SKM-1 (cell line): ENCODE results near the gene ATP8B2.
"Not testable (repeated sequence)": the region's sequence is repeated elsewhere in the genome, so short reads cannot be mapped to it uniquely, and the experiment has no call there.

Experiments
- DNase-seq: peaks from one replicate; lab custom pipeline; 2025; ENCODE audit not compliant: unreplicated experiment; lab: John Stamatoyannopoulos, UW

The ATP8B2 gene

DNA sequence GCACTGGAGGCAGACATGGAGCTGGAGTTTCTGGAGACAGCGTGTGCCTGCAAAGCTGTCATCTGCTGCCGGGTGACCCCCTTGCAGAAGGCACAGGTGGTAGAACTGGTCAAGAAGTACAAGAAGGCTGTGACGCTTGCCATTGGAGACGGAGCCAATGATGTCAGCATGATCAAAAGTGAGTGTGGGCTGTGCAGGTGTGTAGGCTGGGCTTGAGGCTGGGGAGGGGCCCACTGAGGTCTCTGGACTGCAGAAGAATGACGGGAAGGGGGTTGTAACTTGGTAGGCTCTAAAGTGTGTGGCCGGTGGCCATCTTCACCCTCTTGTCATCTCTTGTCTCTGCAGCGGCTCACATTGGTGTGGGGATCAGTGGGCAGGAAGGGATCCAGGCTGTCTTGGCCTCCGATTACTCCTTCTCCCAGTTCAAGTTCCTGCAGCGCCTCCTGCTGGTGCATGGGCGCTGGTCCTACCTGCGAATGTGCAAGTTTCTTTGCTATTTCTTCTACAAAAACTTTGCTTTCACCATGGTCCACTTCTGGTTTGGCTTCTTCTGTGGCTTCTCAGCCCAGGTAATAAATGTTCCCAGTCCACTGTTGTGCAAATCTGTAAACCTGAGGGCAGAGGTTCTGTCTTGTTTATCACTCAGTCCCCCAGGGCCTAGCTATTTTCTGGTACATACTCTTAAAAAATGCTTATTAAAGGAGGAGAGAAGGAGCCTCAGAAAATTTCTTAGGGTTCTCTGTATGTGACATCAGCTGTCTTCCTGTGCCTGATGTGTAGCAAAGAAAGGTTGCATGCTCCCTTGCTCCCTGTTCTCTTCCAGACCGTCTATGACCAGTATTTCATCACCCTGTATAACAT is 19.9 kb downstream of the ATP8B2 start:
- peak; percentile 70 for DNase-seq

DNA sequence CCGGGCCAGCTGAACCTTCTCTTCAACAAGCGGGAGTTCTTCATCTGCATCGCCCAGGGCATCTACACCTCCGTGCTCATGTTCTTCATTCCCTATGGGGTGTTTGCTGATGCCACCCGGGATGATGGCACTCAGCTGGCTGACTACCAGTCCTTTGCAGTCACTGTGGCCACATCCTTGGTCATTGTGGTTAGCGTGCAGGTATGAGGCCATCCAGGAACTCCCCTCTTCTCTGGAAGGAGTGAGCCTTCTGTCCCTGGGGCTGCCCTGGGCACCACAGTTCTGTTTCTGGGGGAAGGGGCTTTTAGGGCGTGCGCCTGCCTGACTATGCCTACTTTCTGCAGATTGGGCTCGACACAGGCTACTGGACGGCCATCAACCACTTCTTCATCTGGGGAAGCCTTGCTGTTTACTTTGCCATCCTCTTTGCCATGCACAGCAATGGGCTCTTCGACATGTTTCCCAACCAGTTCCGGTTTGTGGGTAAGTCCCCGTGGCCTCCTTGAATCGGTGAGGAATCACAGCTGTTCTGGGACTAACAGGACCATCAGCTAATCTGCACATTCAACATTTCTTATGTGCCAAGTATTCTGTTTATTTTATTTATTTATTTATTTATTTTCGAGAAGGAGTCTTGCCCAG is 21.1 kb downstream of the ATP8B2 start:
- DNase-seq = no peak

DNA sequence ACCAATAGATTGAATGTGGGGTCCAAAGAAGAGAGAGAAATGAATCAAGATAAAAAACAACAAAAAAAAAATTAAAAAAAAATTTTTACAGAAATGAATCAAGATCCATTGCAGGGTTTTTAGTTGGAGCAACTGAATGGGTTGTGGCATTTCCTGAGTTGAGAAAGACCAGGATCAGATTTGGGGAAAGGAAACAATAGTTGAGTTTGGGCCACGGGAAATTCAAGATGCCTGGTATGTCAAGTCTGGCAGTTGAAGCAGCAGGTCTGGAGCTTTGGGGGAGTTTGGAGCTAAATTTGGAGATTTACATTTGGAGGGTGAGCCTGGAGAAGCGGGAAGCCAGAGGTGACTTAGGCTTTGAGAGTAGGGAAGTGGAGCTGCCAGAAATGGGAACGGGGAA is 22.6 kb downstream of the ATP8B2 start:
- no peak for DNase-seq

DNA sequence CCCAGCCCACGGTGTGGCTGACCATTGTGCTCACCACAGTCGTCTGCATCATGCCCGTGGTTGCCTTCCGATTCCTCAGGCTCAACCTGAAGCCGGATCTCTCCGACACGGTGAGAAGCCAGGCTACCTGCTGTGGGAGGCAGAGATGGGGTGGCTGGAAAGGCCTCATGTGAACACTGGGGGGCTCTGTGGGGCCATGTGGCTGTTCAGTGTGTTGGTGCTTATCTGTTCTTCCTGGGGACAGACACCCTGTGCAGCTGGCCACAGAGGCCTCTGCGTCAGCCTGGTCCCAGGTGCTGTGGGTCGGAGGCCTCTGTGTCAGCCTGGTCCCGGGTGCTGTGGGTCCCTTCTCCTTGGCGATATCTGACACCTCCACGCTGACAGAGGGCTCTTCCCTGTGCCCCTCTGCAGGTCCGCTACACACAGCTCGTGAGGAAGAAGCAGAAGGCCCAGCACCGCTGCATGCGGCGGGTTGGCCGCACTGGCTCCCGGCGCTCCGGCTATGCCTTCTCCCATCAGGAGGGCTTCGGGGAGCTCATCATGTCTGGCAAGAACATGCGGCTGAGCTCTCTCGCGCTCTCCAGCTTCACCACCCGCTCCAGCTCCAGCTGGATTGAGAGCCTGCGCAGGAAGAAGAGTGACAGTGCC is 23.2 kb downstream of the ATP8B2 start:
- no peak for DNase-seq

DNA sequence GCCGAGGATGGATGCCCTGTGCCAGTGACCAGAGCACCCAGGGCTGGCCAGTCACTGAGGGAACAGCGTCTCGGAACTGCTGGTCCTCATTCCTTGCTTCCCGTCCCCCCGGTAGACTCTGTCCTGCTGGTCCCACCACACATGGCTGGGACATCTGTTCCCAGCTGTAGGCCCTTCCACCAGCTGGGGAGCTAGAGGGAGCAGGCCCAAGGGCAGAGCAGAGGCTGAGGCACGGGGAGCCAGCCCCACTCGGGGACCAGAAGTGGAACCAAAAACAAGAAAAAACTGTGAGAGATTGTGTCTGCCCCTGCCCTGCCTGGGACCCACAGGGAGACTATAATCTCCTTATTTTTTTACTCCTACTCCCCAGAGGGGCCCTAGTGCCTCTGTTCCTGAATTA is 23.8 kb downstream of the ATP8B2 start:
- no peak for DNase-seq

DNA sequence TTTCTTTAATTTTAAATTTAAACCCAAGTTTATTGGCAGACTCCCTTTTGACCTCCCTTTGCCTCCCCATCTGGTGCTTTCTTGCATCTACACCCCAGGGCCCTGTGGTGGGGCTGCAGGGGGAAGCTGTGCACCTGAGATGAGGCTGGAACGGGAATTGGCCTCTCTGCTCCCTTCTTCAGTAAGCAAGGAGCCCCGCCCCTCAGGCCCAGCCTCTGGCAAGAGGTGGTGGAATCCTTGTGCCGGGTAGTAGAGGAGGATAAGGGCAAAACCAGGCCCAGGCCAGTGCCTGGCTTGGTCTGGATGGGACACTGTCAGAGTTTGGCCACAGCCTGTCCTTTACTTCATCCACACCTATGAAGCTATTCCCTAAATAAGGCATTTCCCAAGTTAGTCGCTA is 25.1 kb downstream of the ATP8B2 start:
- no peak for DNase-seq

DNA sequence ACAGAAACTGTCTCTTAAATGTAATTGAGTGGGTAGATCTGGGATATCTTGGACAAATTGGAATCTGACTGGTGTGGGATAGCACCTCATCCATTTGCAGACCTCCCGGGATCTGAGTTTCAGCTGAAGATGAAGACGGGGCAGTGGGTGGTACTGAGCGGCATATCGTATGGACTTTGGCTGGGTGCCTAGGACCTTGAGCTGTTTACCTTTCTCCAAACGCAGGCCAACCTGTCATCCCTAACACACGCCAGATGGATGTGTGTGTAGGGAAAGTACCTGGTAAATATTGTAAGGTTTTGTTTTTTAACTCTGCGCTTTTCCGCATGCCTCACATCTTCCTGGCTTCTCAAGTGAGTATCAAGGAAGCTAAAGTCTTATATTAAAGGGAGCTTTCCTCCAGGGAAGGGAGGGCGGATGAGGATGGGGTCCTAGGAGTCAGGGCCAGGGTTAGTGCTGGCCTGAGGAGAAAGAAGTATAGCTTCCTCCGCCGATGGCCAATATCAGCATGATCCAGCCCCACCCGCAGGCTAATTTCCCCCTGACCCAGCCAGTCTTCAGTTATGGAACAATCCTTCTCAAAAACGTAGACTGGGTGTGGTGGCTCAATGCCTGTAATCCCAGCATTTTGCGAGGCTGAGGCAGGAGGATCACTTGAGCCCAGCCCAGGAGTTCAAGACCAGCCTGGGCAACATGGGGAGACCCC is 26.2 kb downstream of the ATP8B2 start:
- DNase-seq = no peak

DNA sequence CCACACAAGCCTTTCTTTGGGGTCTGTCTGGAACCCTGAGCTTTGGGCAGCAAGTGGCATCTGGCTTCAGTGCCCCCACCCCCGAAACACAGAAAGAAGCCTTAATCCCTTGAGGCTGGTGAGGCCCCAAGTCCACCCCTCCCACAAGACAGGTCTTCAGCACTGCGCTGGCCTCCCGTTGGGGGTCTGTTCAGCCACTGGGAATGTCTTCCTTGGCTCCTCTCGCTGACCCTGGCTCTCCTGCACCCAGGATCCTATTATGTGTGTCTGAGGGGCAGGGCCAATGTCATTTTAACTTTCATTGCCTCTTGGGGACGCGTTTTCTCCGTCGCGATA is 26.9 kb downstream of the ATP8B2 start:
- no peak for DNase-seq

DNA sequence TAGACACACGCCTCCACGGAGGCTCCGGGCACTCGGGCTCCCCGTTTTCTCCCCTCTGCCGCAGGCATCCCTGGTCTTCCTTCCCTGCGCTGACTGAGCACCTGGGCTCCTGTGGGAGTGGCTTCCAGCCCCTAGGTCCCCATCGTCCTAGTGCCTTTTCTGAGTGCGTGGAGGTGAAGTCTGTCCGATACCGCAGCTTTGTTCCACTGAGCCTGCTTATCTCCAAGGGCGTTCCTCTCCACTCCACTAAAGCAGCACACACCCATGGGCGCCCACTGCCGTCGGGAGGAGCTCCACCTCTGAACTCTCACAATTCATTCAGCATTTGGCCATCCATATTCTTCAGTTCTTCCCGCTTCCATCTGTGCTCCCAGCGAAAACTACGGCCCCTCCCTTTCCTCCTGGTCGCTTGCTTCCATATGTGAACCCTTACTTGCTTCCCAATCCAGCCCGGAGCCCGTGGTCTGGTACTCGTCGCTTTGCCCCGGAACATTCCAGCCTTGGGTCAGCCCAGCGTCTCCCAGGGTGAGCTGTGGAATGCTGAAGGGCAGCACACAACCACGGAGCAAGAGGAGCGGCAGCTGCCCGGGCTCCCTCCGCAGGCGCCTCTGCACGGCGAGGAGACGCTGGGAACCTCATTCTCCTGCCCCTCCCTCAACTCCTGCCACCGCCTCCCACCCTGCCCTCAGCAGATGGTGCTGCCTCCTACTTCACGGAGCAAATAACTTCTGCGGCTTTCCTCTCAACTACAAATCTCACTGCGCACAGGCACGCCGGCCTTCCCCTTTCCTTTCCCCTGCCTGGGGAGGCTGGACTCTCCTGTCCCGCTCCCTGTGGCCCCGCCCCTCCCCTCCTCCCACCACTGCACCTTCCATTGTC is 27.5 kb downstream of the ATP8B2 start:
- DNase-seq = no peak

DNA sequence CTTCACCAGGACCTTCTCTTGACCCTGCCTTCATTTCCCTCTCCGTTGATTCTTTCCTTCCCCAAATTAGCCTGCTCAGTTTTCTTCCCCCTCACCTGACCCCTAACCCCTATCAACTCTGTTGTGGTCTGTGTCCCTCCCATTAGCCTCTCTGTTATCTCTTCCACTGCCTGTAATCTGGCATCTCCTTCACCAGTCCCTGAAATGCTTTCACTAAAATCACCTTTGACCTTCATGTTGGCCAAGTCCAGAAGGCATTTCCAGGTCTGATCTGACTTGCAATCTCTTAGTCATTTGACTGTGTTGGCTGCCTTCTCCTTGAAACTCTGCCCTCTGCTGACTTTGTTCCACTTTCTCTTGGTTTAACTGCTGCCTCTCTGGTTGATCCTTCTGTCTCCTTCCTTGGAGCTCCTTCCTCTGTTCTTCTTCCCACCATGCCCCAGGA is 28.2 kb downstream of the ATP8B2 start:
- DNase-seq = peak; percentile 94

DNA sequence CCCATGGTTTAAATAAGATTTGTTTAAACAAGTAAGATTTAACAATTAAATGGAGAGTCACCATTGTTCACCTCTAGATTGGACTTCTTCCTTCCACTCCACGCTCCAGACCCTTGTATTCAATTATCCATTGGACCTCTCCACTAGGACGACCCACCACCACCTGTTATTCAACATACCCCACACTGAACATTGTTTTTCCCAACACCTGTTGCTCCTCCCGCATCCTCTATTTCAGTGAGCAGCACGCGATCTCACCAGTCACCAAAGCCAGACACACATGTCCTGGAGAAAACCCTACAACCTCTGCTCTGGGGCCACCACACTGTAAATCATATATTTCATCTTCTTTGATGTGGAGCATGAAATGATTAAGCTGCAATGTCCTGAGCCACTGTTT is 28.6 kb downstream of the ATP8B2 start:
- no peak for DNase-seq

DNA sequence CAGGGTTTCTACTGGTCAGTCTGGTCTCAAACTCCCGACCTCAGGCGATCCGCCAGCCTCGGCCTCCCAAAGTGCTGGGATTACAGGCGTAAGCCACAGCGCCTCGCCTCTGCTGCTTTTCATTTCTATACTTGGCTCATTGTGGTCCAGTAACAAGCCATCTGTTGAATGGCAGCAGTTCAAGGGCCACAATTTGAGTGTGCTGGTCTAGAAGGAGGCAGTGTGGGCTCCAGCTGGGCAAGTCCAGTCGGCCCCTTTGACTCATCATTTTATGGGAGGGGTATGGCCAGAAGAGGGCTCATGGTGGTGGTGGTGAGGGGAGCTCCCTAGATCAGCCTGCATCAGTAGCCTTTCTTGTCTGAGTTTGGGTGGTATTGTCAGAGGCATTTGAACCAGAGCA is 33.2 kb downstream of the ATP8B2 start:
- DNase-seq = no peak

DNA sequence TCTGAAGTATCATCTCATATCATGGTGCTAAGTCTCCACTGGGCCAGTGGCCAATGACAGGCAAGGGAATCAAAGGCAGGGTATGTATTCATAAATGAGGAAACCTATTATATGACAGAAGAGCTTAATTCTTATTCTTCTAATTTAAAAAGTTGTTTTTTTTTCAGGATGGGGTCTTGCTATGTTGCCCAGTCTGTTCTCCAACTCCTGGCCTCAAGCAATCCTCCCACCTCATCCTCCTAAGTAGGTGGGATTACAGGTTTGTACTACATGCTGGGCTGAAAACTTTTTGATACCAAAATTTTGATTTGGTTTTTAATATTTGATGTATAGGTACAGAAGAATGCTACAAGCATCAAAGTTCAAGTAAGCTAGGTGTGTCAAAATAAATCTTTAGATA is 35.0 kb downstream of the ATP8B2 start:
- no peak for DNase-seq

DNA sequence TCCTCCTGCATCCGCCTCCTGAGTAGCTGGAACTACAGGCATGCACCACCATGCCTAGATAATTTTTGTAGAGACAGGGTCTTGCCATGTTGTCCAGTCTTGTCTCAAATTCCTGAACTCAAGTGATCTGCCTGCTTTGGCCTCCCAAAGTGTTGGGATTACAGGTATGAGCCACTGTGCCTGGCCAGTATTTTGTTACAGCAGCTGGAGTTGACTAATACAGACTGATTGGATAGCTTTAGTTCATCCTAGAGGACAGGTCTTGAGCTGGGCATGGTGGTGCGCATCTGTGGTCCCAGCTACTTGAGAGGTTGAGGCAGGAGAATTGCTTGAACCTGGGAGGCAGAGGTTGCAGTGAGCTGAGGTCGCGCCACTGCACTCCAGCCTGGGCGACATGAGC is 35.6 kb downstream of the ATP8B2 start:
- not testable (repeated sequence) for DNase-seq

DNA sequence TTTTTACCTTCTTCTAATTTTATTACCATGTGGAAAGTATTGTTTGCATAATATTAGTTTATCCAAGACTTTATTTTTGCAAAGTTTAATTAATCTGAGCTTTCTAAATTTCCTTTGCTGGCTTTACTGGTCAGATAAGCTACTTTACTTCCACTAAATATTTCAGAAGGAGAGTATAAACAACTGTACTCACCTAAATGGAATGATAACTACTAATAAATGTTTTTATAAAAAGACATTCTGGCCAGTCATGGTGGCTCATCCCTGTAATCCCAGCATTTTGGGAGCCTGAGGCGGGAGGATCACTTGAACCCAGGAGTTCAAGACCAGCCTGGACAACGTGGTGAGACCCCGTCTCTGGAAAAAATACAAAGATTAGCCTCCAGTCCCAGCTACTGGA is 36.0 kb downstream of the ATP8B2 start:
- DNase-seq = no peak

DNA sequence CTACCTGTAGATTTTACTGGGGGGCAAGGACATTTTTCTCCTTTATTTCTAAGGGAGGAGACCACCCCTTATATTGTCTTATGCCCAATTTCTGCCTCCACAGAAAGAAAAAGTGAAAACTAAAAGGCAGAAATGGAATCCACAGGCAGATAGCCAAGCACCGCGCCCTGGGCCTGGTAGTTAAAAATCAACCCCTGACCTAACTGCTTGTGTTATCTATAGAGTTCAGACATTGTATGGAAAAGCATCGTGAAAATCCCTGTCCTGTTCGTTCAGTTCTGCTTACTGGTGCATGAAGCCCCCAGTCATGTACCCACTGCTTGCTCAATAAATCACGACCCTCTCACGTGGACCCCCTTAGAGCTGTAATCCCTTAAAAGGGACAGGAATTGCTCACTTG is 46.1 kb downstream of the ATP8B2 start:
- DNase-seq = no peak

DNA sequence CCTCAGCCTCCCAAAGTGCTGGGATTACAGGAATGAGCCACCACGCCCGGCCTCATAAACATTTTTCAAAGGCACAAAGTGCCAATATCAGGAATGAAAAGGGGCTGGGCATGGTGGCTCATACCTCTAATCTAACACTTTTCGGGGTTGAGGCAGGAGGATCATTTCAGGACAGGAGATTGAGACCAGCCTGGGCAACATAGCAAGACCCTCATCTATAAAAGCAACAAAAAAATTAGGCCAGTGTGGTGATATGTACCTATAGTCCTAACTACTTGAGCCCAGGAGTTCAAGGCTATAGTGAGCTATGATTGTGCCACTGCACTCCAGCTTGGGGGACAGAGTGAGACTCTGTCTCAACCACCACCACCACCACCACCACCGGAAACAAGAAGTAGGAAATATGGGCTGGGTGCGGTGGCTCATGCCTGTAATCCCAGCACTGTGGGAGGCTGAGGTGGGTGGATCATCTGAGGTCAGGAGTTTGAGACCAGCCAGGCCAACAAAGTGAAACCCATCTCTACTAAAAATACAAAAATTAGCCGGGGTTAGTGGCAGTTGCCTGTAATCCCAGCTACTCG is 48.5 kb downstream of the ATP8B2 start:
- DNase-seq = not testable (repeated sequence)

DNA sequence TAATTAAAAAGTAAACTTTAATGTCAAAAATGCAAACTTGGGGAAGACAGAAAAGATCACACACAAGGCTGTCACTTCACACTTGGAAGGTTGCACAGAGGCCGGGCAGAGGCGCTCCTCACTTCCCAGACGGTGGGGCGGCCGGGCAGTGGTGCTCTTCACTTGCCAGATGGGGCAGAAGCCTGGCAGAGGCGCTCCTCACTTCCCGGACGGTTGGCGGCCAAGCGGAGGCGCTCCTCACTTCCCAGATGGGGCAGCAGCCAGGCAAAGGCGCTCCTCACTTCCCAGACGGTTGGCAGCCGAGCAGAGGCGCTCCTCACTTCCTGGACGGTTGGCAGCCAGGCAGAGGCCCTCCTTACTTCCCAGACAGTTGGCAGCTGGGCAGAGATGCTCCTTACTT is 54.0 kb downstream of the ATP8B2 start:
- no peak for DNase-seq

DNA sequence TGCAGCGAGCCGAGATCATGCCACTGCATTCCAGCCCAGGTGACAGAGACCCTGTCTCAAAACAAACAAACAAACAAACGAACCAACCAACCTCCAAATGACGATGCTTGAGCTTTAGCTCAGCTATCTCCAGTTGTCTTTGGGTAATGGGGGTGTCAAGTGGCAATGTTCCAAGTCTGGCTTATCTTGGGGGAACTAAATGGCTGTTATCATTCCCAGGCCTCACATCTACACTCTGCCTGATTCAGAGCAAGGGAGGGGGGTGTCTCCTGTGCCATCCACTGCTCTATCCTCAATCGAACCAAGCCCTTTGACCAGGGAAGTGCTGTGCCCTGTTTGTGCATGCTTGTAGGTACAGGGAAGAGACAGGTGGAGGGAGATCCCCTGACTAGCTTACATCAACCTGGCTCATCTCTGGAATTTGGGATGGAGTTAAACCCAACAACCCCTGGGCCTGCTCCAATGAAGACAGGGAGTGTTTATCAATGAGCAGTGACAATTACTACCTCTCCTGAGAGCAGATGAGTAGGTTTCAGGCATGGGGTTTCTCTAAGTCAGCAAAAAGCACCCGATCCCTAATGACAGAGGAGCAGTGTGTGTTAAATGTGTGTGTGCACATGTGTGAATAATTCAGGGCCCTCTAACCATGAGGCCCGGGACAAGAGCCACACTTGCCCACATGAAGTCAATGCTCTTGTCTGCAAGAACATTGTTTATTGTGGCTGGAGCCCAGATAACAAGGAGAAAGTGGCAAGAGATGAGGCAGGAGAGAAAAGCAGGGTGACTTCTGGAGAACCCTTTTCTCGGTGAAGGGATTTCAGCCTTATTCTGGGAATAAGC is 59.5 kb downstream of the ATP8B2 start:
- no peak for DNase-seq
